Measurements from ENCODE around the gene AZGP1.
A peak's percentile ranks its signal among the peaks of the same experiment; 100 is the strongest.
"Not testable (repeated sequence)": the region's sequence is repeated elsewhere in the genome, so short reads cannot be mapped to it uniquely, and the experiment has no call there.

AZGP1 gene

DNA sequence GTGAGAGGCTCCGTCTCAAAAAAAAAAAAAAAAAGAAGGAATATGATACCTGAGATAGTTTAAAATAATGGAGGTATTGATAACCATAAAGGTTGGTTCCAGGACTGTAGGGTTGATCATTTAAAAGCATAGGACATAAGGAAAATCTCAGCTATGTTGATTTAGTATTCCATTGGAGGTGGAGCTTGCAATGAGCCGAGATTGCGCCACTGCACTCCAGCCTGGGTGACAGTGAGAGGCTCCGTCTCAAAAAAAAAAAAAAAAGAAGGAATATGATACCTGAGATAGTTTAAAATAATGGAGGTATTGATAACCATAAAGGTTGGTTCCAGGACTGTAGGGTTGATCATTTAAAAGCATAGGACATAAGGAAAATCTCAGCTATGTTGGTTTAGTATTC is 23.2 kb downstream of the AZGP1 start:
- DNase-seq (ENCODE audit: low read depth), result not testable (repeated sequence)

DNA sequence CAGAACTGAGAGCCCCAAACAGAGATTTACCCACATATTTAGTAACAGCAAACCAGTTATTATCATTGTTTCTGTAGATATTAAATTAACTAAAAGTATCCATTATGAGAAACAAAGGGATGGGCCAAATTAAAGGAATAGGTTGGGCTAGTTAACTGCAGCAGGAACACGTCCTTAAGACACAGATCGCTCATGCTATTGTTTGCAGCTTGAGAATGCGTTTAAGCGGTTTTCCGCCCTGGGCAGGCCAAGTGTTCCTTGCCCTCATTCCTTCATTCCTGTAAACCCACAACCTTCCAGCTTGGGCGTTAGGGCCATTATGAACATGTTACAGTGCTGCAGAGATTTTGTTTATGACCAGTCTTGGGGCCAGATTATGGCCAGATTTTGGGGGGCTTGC is 25.0 kb downstream of the AZGP1 start:
- not testable (repeated sequence) for DNase-seq (ENCODE audit: low read depth)

DNA sequence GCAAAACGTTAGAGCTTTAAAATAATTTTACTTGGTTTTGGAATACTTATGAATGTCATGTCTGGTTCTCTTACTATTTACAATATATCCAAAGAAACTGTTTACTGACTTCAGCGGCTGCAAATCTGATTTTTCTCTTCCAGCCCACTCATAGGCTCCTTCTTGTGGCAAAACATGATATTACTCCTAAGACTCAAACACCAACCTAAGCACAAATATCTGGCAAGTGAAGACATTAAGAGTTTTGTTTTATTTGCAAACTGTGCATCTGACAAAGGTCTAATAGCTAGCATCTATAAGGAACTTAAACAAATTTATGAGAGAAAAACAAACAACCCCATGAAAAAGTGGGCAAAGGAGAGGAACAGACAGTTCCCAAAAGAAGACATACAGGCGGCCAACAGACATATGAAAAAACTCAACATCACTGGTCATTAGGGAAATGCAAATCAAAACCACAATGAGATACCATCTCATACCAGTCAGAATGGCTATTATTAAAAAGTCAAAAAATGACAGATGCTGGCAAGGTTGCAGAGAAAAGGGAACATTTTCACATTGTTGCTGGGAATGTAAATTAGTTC is 26.1 kb downstream of the AZGP1 start:
- no peak for DNase-seq (ENCODE audit: low read depth)

DNA sequence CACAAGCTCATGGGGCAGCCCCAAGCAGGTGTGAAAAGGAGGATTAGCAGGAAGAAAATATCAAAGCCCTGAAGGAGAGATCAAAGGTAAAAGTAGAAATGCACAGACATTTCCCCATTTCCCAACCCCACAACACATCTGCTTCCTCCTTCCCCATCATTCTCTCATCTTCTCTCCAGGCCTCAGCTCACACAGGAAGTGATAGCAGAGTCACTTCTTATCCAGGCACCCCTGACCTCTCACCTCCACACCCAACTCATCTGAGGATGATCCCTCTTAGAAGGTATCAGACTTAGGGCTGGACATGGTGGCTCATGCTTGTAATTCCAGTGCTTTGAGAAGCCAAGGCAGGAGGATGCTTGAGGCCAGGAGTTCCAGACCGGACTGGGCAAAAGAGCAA is 28.2 kb downstream of the AZGP1 start:
- no peak for DNase-seq (ENCODE audit: low read depth)

DNA sequence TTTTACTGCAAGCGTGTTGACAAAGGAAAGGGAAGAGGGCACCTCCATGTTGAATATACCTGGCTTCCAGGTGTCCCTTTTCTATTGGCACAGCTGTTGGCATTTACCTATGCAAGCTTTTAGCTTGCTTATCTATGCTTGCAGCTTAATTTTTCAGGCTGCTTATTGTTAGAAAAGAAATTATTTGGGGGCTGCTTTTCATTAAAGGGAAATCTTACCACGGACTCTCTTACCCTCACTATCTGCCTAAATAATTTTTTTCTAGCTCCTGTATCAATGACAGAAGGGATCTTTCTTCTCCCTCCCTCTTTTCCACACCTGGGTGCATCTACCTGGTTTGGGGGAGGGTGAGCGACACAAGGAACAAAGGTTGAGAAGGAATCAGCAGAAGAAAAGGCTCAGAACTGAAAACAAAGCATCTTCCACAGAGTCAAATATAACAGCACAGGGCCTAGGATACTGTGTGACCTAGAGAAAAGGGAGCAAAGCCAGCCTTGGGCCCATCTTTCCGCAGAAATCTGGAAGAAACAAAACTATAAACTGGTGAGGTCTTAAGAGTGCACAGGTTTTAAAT is 31.2 kb downstream of the AZGP1 start:
- DNase-seq (ENCODE audit: low read depth), result no peak

DNA sequence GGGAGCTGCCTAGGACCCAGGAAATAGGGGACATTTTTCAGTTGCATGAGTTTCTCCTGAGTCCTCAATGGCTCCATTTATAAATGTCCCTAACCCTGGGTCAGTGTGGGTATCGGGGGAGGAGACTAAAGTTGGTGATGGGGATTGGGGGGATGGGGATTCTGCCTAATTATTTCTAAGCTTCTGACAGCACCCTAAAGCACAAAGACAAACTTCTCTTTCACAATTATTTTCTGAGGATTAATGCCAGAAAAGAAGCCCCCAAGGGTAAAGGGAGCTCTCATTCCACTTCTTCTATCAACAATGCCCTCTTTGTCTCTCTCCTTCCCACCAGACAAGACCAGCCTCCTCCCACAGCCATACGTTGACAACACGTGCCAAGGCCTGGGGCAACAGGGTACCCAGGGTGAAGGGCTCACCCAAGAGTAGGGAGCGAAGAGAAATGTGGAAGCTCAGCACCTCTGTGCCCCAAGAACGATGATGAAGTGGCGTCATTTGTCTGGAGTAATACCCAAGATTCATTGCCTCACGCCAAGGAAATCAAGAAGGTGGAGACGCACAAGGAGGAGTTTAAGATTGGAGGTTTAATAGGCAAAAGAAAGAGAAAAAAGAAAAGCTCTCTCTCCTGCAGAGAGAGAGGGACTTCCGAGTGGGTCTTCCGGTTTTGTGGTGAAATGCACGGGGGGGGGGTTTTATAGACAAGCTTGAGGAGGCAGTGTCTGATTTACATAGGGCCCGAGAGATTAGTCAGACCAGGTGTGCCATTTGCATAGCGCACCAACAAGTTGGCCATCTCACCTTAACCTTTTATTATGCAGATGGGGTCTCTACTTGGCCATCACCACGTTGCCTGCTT is 32.0 kb downstream of the AZGP1 start:
- DNase-seq (ENCODE audit: low read depth), result no peak

DNA sequence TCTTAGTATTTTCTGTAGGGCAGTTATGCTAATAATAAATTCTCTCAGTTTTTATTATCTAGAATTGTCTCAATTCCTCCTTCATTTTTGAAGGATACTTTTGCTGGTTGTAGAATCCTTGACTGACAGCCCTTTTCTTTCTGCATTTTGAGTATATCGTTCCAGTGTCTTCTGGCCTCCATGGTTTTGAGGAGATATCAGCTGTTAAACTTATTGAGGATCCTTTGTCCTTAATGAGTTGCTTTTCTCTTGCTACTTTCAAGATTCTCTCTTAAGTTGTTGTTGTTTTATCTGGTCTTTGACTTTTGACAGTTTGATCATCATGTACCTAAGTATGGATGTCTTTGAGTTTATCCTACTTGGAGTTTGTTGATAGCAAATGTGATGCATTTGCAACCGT is 37.5 kb downstream of the AZGP1 start:
- no peak for DNase-seq (ENCODE audit: low read depth)

DNA sequence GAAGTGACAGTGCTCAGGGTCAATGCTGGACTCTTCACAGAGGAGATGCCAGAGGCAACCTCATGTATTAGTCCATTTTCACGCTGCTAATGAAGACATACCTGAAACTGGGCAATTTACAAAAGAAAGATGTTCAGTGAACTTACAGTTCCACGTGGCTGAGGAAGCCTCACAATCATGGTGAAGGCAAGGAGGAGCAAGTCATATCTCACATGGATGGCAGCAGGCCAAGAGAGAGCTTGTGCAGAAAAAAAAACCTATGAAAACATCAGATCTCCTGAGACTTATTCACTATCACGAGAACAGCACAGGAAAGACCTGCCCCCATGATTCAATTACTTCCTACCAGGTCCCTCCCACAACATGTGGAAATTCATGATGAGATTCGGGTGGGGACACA is 40.8 kb downstream of the AZGP1 start:
- not testable (repeated sequence) for DNase-seq (ENCODE audit: low read depth)

DNA sequence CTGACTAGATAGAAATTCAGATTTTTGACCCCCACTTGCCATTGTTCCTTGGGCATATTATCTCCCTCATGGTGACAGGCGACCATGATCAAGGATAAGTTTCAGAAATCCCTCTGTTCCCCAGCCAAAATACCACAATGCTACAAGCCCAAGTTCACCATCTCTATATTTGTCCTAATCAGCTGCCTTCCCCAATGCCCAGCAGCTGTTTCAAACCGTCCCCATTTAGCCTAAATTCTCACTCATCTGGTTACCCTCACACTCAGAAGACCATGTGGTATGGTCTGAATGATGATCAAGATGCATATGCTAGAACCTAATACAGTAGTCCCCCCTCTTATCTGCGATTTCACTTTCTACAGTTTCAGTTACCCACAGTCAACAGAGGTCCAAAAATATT is 45.5 kb downstream of the AZGP1 start:
- DNase-seq (ENCODE audit: low read depth), result no peak

DNA sequence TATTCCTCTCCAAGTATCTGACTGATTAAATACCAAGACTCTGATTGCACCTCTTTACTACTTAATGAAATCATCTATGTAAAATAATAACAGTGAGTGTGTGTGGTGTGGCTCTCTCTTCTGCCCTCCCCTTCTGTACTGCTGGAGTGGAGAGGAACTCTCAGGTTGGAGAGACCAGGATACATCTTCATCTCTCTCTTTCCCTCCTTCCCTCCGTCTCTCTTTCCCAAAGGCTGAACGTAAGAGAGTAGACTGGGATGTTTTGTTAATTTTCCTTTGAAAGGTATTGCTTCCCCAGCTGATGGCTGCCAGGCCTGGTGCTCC is 46.1 kb downstream of the AZGP1 start:
- no peak for DNase-seq (ENCODE audit: low read depth)

DNA sequence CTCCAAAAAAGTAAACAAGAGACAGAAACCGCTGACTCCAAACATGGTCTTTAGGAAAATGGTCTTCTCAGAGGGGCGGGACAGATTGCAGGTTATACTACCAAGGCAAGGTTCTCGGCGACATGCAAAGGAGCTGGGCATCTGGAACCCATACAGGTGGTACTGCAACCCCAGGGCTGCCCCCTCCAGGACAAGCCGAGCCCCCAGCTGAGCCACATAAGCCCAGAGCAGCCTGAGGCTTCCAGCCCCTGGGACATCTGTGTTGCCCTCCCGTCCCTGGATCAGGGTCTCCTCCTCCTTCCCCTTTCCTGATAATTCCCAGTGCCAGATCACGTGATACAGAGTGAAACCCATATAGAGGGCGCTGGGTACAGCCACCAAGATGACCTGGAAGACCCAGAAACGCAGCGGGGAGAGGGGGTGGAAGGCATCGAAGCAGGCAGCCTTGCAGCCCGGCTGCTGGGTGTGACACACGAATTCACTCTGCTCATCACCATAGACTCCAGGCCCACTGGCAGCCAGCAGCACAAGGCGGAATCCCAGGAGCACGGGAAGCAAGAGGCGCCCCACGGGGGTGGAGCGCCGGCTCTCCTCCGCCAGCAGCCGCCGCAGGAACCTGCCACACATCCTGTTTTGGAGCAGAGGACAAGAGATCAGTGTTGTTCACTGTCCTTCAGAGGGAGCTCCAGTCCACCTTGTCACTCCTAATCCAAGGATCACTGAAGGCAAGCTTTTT is 46.7 kb downstream of the AZGP1 start, which contains the start of gene GJC3:
GJC3 (minus strand) TSS at position 627 of the 736 bp plus-strand sequence; CDS start at position 627, 0 bp downstream.
- no peak for DNase-seq (ENCODE audit: low read depth)

DNA sequence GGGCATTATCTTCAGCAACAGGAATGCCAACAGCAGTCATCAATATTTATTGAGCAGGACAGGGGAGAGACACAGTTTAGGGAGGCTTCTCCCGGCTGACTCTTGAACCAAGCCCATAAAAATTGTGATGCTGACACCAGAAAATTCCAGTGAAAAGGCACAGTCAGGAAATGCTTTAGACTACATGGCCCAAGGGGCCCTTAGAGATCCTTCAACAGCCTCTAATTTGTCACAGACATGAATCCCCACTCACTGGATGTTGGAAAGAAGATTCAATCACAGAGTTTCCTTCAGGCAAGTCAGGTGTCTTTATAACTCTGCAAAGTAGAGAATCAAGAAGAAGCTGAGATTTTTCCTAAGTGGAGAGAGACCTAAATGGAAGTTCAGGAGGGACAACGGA is 47.6 kb downstream of the AZGP1 start:
- DNase-seq (ENCODE audit: low read depth), result no peak

DNA sequence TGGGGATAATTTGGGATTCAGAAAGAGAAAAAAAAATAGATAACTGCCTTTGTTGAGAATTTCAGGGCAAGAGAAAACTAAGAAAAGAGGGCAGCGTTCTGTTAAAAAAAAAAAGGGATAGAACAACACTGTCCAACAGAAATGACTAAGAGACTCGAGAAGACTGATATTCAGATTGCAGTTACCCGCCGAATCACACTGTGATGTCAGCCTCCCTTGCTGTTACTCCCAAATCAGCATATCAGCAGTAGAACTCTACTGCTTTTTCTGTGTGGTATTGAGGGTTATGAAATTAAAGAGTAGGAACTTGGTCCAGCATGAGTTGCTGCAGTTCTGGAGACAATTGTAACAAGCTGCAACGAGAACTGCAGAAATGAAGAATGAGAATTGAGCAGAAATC is 48.3 kb downstream of the AZGP1 start:
- DNase-seq (ENCODE audit: low read depth), result no peak

DNA sequence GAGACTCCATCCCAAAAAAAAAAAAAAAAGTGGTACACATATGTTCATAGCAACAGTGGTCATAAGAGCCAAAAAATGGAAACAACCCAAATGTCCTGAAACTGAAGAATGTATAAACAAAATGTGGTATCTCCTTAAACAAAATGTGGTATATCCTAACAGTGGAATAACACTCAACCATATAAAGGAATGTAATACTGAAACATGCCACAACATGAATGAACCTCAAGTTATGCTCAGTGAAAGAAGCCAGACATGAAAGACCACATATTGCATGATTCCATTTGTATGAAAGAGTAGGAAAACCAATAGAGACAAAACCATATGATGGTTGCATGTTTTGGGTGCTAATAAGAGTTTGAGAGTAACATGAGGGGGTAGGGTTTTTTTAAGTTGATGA is 49.5 kb downstream of the AZGP1 start:
- no peak for DNase-seq (ENCODE audit: low read depth)

DNA sequence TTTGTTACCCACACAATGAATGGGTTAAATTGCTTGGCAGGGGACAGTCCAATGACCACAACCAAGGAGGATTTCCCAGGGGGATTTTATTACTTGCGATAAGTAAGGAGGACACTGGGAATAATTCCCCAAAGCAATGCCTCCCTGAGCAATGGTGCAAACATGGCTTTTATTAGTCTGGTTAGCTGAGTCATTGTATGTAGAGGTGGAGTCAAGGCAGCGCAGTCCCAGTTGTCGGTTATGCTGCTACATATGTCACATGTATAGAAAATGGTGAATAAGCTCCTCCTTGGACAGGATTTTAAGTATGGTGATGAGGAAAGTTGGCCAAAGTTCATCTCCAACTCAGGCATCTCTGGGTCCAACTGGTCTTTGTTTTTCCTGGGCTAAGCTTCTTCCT is 52.6 kb downstream of the AZGP1 start:
- no peak for DNase-seq (ENCODE audit: low read depth)

DNA sequence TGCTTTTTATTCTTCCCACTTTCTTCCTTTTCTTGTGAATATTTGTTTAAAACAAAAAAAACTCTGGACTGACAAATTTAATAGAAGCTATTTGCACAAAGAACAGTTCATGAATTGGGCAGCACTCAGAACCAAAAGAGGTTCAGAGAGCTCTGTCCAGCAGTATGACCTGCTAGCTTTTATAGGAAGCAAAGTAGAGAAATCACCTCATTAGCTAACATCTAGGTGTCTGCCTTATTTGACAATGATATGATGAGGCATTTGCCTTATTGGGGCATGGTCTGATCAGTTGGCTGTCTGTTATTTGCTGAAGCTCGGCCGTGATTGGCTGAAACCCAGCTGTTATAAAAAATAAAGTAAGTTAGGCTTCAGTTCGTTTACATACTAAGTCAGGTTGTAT is 55.7 kb downstream of the AZGP1 start:
- no peak for DNase-seq (ENCODE audit: low read depth)

DNA sequence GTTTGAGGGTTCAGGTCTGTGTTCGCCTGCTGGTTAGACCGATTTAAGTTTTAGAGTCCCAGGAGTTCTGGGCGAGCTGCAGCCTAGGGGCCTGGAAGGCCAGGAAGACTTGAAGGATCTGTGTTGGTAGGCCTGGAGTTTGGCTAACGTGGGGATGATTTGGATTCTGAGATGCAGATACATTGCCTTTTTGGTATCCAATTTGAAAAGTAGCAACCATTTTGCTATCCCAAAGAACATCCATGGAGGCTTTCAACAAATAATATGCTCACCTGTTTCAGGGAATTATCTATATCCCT is 56.1 kb downstream of the AZGP1 start:
- DNase-seq (ENCODE audit: low read depth), result no peak

DNA sequence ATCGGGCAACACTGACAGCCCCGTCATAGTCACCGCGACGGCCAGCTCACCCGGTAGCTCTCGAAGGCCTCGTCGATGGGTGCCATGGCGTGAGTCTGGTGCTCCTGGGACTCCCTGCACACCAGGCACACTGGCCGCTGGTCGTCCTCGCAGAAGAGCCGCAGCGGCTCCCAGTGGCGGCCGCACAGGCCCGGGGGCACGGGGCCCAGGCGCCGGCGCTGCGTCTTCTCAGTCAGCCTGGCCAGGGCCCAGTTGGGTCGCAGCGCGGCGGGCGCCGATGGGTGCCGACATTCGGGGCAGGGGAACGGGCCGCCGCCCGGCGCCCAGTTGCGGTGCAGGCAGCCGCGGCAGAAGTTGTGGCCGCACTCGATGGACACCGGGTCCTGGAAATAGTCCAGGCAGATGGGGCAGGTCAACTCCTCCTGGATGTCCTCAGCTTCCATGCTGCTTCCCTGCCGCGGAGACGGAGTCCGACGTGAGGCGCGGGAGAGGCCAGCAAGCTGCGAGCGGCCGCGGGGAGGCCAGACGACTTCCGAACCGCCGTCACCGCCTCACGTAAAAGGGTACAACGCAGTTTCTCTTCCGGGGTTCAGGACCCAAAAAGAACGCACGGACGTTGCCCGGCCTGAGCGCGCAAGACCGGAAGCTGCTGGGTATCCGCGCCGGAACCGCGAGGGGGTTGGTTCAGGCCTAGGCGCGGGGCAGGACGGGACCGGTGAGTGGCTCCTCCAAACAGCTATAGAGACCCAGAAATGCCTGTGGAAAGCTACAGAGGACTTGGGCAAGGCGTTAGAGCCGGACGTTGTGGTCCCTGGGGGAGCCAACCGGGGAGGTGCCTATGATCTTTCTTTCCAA is 56.6 kb downstream of the AZGP1 start, which contains the start of gene TRIM4:
TRIM4 (minus strand) TSS at position 572 of the 855 bp plus-strand sequence; CDS start at position 443, 129 bp downstream.
- DNase-seq (ENCODE audit: low read depth), result peak; percentile 68

All from HS-27A (cell line).